CD4-positive, alpha-beta T cell treated with Interleukin-2 at 100 ng/mL for 4 hours (primary cell): ENCODE data around the gene HCN4.
"Not testable (repeated sequence)": the region's sequence is repeated elsewhere in the genome, so short reads cannot be mapped to it uniquely, and the experiment has no call there.

ENCODE experiments used
- DNase-seq: peaks from one replicate; pipeline ENCODE4 v3.0.0-alpha.2; 2020; ENCODE audit warnings: low spot score

HCN4 gene

GRCh38 chr15:73325191-73325861 is 43.4 kb downstream of the HCN4 start:
- DNase-seq = no peak

GRCh38 chr15:73324496-73325170 is 44.1 kb downstream of the HCN4 start:
- no peak for DNase-seq

GRCh38 chr15:73323956-73324355 is 44.8 kb downstream of the HCN4 start:
- DNase-seq = no peak

GRCh38 chr15:73323374-73323955 is 45.3 kb downstream of the HCN4 start:
- DNase-seq = no peak

- no peak for DNase-seq
Observed at GRCh38 chr15:73322665-73323373, 45.9 kb downstream of the HCN4 start.

GRCh38 chr15:73321496-73322450 is 47.0 kb downstream of the HCN4 start:
- DNase-seq = no peak

- DNase-seq = no peak
Observed at GRCh38 chr15:73320619-73321180, 48.1 kb downstream of the HCN4 start.

GRCh38 chr15:73319460-73320245 is 49.1 kb downstream of the HCN4 start:
- DNase-seq = no peak

GRCh38 chr15:73318463-73319351 is 50.1 kb downstream of the HCN4 start:
- DNase-seq = no peak

GRCh38 chr15:73317651-73318462 is 50.9 kb downstream of the HCN4 start:
- DNase-seq = no peak

- DNase-seq = no peak
Observed at GRCh38 chr15:73313861-73314260, 54.9 kb downstream of the HCN4 start.

- DNase-seq = no peak
Observed at GRCh38 chr15:73308305-73308704, 60.5 kb downstream of the HCN4 start.

- peak; percentile 16 for DNase-seq
Observed at GRCh38 chr15:73305331-73306211, 63.2 kb downstream of the HCN4 start.

- DNase-seq = no peak
Observed at GRCh38 chr15:73303636-73304035, 65.1 kb downstream of the HCN4 start.

- not testable (repeated sequence) for DNase-seq
Observed at GRCh38 chr15:73300286-73300685, 68.5 kb downstream of the HCN4 start.

GRCh38 chr15:73298522-73299245 is 70.1 kb downstream of the HCN4 start:
- no peak for DNase-seq
